Measurements from ENCODE around the gene BTBD17. TPM values are rescaled to one million over a fixed set of nuclear protein-coding genes. Genes with fewer than 3 reads are reported as not detected.

The BTBD17 gene
- total and polyA plus RNA-seq, 2 experiments from 2014 or later, result 1.9 to 5.0 TPM

- H3K27me3 ChIP-seq (ENCODE audit: insufficient read depth), result peaks cover 2% of the 10 kb centered on the region; the same call in 1 of the 2 replicates
- ATAC-seq, result no peak
- H3K79me2 ChIP-seq (replicated peaks; ENCODE audit: insufficient read depth), result no peaks in the 10 kb centered on the region
- no peak overlapping the region for H2AFZ ChIP-seq
- H3K4me3 ChIP-seq, result no peak overlapping the region
- H3F3A ChIP-seq (replicated peaks; ENCODE audit: low read depth), result no peaks in the 10 kb centered on the region
- H3K4me2 ChIP-seq, result no peak overlapping the region
- H3K9me3 Mint-ChIP-seq, result no peaks in the 10 kb centered on the region
- H3K4me1 ChIP-seq (ENCODE audit: insufficient read depth), result no peaks in the 10 kb centered on the region
- H3K36me3 Mint-ChIP-seq (ENCODE audit: low read depth), result no peaks in the 10 kb centered on the region
- H3K27me3 Mint-ChIP-seq (ENCODE audit: insufficient read depth, low read depth, poor library complexity), result peaks cover 10% of the 10 kb centered on the region
- H3K4me1 Mint-ChIP-seq, result peaks cover 7% of the 10 kb centered on the region; the same call in 2 of the 3 replicates
- DNase-seq (ENCODE audit: low spot score), result no peak
- H3K27ac ChIP-seq (ENCODE audit: low read depth), result no peak overlapping the region
- no peak overlapping the region; the same call in 2 of the 3 replicates for H3K4me3 Mint-ChIP-seq
- H4K20me1 ChIP-seq (replicated peaks; ENCODE audit: insufficient read depth), result no peaks in the 10 kb centered on the region
- no peaks in the 10 kb centered on the region for H3K36me3 ChIP-seq (ENCODE audit: insufficient read depth)
- no peak overlapping the region for H3K27ac Mint-ChIP-seq
- TF ChIP-seq ETS1 (IDR thresholded peaks at IDR 0.05) (no peak), NANOG (IDR thresholded peaks at IDR 0.05; ENCODE audit: borderline replicate concordance) (no peak), STAT1 (IDR thresholded peaks at IDR 0.05; ENCODE audit: unreplicated experiment) (no peak), JUNB (IDR thresholded peaks at IDR 0.05; ENCODE audit: unreplicated experiment) (no peak)
- H3K9me2 ChIP-seq (ENCODE audit: insufficient read depth), result no peaks in the 10 kb centered on the region
Measured at GRCh38 chr17:74345433-74346241, 16.0 kb downstream of the BTBD17 start.

- Mint-ChIP-seq H3K27ac (no peak overlapping the region), H3K27me3 (ENCODE audit: insufficient read depth, low read depth, poor library complexity) (peaks cover 4% of the 10 kb centered on the region), H3K9me3 (no peaks in the 10 kb centered on the region), H3K4me3 (no peak overlapping the region), H3K4me1 (peaks cover 7% of the 10 kb centered on the region; the same call in 2 of the 3 replicates), H3K36me3 (ENCODE audit: low read depth) (no peaks in the 10 kb centered on the region)
- Histone ChIP-seq H3K9me2 (ENCODE audit: insufficient read depth) (no peaks in the 10 kb centered on the region), H3K27ac (ENCODE audit: low read depth) (no peak overlapping the region), H3K4me1 (ENCODE audit: insufficient read depth) (no peaks in the 10 kb centered on the region), H3K27me3 (ENCODE audit: insufficient read depth) (no peaks in the 10 kb centered on the region), H2AFZ (0 out of 2 replicates have a peak overlapping the region, but pooled peaks have one; percentile 10), H3K4me3 (no peak overlapping the region), H4K20me1 (replicated peaks; ENCODE audit: insufficient read depth) (no peaks in the 10 kb centered on the region), H3K79me2 (replicated peaks; ENCODE audit: insufficient read depth) (no peaks in the 10 kb centered on the region), H3F3A (replicated peaks; ENCODE audit: low read depth) (no peaks in the 10 kb centered on the region), H3K4me2 (no peak overlapping the region), H3K36me3 (ENCODE audit: insufficient read depth) (no peaks in the 10 kb centered on the region)
- ATAC-seq (peak; percentile 6; the same call in 2 of the 3 replicates), DNase-seq (ENCODE audit: low spot score) (no peak)
- TF ChIP-seq JUNB (IDR thresholded peaks at IDR 0.05; ENCODE audit: unreplicated experiment) (no peak), ZNF462 (CRISPR knock-in tag; IDR thresholded peaks at IDR 0.05) (no peak), ZNF114 (CRISPR knock-in tag; IDR thresholded peaks at IDR 0.05) (no peak), POLR2AphosphoS5 (IDR thresholded peaks at IDR 0.05; ENCODE audit: low read depth) (no peak), STAT1 (IDR thresholded peaks at IDR 0.05; ENCODE audit: unreplicated experiment) (no peak), ZNF331 (CRISPR knock-in tag; IDR thresholded peaks at IDR 0.05; ENCODE audit: low read depth) (no peak), REST (IDR thresholded peaks at IDR 0.05; ENCODE audit: unreplicated experiment) (no peak), CREB1 (CRISPR knock-in tag; IDR thresholded peaks at IDR 0.05; ENCODE audit: low read depth) (no peak)
Measured at GRCh38 chr17:74344658-74345057, 17.0 kb downstream of the BTBD17 start.

All from GM23338 (cell line).